GM19372 (cell line): ENCODE data around the gene KCNK4.

Source experiments
- ATAC-seq: cut with Tn5 transposase; IDR thresholded peaks from one replicate; pipeline ENCODE4 v1.9.1; 2021; ENCODE audit warnings: mild to moderate bottlenecking, low read depth, moderate library complexity; ENCODE audit not compliant: unreplicated experiment

Gene KCNK4

DNA sequence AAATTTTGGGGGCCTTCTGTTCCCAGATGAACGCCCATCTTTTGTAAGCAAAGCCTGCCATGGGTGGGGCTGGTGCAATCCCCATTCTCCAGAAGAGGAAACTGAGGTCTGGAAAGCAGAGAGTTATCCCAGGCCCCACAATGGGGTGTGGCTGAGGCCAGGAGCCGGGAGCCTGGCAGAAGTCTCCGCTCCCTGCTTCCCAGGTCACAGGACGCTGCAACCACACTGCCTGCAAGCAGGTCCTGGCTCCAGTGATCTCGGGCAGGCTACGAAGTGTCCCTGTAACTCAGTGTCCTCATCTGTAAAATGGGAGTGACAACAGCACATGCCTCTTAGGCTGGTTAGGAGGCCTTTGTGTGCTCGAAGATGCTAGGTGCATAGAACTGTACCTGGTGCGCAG lies 38.1 kb upstream of the KCNK4 start:
- ATAC-seq = no peak

DNA sequence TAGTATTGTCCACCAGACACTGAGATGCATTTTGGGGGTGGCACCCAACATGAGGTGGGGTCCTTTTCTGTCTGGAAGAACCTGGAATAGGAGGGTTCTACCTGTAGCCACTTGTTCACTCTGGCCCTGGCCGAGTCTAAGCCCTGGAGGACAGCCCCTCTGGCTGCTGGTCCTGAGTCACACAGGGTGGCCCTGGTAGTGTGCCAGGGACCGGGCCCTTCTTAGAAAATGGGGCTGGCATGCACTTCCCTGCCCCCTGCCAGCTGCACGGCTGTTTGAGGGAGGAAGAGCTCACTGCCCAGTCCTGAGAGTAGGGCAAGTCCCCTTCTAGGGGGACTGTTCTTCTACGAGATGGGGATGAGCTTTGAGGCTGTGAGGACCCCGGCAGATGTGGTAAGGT lies 37.6 kb upstream of the KCNK4 start:
- no peak for ATAC-seq

GRCh38 chr11:64254326-64254725 lies 36.8 kb upstream of the KCNK4 start:
- ATAC-seq = no peak

DNA sequence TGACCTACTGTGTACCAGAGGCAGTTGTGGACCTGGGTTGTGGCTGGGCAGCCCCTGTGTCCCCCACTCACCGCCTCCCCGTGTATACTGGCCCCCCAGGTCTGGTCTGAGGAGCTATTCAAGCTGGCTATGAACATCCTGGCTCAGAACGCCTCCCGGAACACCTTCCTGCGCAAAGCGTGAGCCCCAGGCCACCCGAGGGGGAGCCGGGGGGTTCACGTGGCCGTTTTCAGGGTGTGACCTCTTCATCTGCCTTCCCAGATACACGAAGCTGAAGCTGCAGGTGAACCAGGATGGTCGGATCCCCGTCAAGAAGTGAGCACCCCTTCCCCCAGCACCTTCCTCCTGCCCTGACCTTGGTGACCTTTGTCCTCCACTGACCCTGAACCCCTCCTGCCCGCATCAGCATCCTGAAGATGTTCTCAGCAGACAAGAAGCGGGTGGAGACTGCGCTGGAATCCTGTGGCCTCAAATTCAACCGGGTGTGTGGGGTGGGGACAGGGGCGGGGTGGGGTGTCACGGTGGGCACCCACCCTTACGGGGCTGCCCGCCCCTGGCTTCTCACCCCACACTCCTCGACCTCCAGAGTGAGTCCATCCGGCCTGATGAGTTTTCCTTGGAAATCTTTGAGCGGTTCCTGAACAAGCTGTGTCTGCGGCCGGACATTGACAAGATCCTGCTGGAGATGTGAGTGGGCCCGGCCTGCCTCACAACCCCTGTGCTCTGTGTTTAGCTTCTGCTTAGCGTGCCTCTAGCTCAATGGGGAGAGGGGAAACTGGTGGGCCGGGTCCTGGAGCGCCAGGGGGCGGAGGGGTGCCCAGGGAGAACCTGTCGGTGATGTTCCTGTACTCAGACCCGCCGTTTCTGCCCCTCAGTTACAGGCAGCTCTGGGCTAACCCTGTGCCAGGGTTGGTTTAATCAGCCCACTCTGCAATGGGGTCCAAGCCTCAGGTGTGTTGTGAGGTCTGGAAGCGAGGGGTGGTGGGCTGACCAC lies 35.7 kb upstream of the KCNK4 start:
- no peak for ATAC-seq

DNA sequence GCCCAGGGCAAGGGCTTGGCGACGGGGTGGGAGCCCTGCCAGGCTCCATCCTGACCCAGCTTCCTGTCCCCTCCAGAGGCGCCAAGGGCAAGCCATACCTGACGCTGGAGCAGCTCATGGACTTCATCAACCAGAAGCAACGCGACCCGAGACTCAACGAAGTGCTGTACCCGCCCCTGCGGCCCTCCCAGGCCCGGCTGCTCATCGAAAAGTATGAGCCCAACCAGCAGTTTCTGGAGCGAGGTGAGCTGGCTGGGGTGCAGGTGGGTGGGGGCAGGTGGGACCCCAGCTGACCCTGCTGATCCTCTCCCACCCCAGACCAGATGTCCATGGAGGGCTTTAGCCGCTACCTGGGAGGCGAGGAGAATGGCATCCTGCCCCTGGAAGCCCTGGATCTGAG lies 34.8 kb upstream of the KCNK4 start:
- ATAC-seq = no peak

DNA sequence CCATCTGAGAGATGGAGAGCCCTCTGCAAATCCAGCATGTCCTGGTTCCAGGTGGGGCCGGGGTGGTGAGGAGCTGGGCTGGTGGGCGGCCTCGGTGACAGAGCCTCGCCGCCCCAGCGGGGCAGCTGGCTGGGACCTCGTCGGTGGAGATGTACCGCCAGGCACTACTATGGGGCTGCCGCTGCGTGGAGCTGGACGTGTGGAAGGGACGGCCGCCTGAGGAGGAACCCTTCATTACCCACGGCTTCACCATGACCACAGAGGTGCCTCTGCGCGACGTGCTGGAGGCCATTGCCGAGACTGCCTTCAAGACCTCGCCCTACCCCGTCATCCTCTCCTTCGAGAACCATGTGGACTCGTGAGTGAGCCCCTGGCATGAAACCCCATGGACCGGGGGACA lies 32.7 kb upstream of the KCNK4 start:
- ATAC-seq = no peak

DNA sequence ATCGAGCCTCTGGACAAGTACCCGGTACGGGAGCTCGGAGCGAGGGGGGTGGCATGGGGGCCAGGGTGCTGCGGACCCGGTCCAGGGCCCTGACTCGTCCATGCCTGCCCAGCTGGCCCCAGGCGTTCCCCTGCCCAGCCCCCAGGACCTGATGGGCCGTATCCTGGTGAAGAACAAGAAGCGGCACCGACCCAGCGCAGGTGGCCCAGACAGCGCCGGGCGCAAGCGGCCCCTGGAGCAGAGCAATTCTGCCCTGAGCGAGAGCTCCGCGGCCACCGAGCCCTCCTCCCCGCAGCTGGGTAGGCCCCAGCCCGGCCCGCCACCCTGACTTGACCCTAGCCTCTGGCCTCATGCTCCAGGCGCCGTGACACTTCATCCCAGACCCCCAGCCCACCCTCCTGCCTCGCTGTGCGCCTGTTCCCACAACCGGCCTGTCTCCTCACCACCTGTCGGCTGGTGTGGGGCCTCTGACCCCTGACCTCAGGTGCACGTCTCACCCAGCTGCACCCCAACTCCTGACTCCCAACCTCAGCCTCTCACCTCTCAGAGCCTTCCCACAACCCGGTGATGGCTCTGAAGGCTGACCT lies 32.1 kb upstream of the KCNK4 start:
- ATAC-seq = no peak

DNA sequence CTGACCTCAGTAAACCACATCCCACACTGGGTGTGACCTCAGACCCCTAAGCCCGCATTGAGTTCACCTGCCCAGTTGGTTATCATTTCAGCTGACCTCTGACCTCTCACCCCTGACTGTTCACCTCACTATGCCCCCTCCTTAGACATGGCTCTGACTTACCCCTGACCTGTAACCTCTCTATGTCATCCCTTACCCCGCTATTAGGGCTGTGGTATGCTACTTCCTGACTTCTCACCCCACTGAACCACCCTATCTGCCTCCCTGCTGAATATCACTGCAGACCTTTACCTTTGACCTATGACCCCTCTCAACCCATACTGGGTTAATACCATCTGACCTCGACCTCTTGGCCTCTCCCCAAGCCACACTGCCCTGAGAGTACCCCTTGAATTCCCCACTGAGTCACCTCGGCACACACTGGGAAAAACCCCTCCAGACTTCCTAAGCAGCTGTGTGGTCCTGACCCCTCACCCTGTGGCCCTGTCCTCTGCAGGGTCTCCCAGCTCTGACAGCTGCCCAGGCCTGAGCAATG lies 31.5 kb upstream of the KCNK4 start:
- no peak for ATAC-seq

DNA sequence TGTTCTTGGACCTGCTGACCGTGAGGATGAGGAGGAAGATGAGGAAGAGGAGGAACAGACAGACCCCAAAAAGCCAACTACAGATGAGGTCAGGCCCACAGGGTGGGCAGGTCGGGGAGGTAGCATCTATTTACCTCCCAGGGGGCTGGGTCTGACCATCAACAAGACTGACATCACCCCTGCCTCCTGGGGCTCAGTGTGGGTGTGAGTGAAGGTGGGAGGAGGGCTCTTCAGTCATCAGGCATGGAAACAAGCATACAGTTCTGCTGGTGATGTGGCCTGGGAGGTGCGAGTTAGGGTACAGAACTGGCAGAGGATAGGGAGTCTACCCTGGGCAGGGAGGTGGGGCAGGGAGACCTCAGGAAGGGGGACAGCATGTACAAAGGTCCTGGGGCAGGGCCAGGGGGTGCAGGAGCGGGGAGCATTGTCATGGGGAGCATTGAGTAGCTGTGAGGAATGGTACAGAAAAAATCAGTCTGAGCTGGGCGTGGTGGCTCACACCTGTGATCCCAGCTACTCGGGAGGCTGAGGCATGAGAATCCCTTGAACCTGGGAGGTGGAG lies 30.9 kb upstream of the KCNK4 start:
- ATAC-seq = no peak

DNA sequence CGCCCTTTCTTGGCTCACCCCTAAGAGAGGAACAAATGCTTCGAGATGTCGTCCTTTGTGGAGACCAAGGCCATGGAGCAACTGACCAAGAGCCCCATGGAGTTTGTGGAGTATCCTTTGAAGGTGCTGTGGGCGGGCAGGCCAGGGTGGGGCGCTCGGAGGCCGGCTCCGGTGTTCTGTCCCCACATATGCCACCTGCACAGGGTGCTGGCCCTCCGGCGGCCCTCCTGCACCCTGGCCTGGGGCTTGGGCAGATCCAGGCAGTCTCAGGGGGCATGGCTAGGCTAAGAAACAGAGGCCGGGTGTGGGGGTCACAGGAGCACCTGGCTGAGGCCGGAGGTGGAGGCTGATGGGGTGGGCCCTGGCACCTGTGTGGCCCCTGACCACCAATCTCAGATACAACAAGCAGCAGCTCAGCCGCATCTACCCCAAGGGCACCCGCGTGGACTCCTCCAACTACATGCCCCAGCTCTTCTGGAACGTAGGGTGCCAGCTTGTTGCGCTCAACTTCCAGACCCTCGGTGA lies 29.5 kb upstream of the KCNK4 start:
- ATAC-seq = no peak

DNA sequence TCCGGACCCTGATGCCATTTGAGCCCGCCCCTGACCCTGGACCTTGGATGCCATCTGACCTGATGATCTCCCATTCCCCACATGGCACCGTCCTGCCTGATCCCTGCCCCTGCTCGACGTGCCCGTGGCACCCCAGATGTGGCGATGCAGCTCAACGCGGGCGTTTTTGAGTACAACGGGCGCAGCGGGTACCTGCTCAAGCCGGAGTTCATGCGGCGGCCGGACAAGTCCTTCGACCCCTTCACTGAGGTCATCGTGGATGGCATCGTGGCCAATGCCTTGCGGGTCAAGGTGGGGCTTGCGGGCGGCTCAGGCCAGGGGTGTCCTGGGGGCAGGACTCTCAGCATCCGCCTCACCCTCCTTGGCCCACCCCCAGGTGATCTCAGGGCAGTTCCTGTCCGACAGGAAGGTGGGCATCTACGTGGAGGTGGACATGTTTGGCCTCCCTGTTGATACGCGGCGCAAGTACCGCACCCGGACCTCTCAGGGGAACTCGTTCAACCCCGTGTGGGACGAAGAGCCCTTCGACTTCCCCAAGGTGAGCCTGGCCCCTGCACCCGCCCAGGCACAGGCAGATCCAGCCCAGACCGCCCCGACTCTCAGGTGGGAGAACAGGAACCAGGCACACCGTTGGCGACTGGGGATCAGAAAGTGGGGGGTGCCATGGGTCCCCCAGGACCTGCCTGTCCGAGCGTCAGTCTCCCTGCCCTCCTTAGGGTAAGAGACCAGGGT lies 28.7 kb upstream of the KCNK4 start:
- no peak for ATAC-seq

DNA sequence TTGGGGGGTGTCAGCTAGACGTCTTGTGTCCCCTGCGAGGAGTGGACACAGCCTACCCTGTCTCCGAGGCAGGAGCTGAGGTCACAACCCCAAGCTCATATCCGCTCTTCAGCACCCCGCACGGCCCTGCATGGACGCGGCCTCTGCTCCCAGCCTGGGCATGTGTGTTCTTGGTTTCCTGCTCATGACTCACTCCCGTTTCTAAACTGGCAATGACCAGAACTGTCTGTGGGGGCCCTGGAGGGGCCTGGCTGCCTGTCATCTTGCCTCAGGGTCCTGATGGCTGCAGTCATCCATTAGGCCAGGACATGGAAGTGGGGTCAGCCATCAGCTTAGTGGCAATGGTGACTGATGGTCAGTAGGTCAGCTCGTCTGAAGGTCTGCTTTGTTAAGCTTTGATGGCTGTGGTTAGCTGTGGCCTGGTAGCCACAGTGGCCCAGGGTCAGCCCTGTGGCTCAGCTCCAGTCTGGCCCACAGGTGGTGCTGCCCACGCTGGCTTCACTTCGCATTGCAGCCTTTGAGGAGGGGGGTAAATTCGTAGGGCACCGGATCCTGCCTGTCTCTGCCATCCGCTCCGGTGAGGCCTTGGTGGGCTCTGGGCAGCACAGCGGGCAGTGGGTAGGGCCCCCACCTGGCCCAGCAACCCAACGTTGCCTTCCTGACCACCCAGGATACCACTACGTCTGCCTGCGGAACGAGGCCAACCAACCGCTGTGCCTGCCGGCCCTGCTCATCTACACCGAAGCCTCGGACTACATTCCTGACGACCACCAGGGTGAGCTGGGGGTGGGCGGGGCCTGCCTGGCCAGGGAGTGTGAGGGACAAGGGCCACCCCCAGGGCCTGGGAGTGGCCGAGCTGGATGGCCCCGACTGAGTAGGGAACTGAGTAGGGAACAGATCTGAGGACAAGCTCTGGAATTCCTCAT lies 27.8 kb upstream of the KCNK4 start:
- ATAC-seq = no peak

DNA sequence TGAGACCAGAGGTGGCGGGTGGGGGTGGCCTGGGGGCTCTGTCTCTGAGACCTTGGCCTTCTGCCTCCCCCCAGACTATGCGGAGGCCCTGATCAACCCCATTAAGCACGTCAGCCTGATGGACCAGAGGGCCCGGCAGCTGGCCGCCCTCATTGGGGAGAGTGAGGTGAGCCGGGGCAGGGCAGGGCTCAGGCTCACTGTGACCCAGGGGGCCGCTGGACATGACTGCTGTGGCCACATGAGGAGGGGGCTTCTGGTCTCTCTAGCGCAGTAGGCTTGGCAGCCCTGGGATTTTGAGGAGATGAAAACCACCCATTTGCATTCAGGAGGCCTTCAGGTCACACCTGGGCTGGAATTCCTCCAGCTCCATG lies 27.2 kb upstream of the KCNK4 start:
- no peak for ATAC-seq

- ATAC-seq = no peak
Observed at GRCh38 chr11:64264371-64264852, 26.7 kb upstream of the KCNK4 start.

GRCh38 chr11:64265176-64266160 lies 25.6 kb upstream of the KCNK4 start:
- ATAC-seq = no peak

GRCh38 chr11:64266339-64266738 lies 24.8 kb upstream of the KCNK4 start:
- no peak for ATAC-seq

- no peak for ATAC-seq
Observed at GRCh38 chr11:64267207-64267945, 23.7 kb upstream of the KCNK4 start.
